H9 (cell line): ENCODE results near the gene DMD. TPM values are rescaled to one million over a fixed set of nuclear protein-coding genes. Genes with fewer than 3 reads are reported as not detected.

Experiments
- DNase-seq: peaks from one replicate; pipeline ENCODE4 v3.0.0-alpha.2; 2017
- H2AFZ ChIP-seq: one replicate; pipeline ENCODE4 v1.6.1; 2013; ENCODE audit warnings: mild to moderate bottlenecking, low read length, control low read depth, moderate library complexity
- H2AK5ac ChIP-seq: 2 replicates; pipeline ENCODE4 v1.6.1; 2013; ENCODE audit warnings: low read length, control low read depth, mixed read lengths; ENCODE audit not compliant: insufficient read length
- H2BK120ac ChIP-seq: one replicate; pipeline ENCODE4 v1.6.1; 2013; ENCODE audit warnings: low read depth, mild to moderate bottlenecking, low read length, control low read depth, inconsistent platforms; ENCODE audit not compliant: poor library complexity, severe bottlenecking
- H2BK12ac ChIP-seq: 2 replicates; pipeline ENCODE4 v1.6.1; 2013; ENCODE audit warnings: low read length, control low read depth, mixed read lengths, low read depth; ENCODE audit not compliant: insufficient read length
- H2BK15ac ChIP-seq: 2 replicates; pipeline ENCODE4 v1.6.1; 2013; ENCODE audit warnings: low read depth, low read length, control low read depth
- H2BK20ac ChIP-seq: one replicate; pipeline ENCODE4 v1.6.1; 2013; ENCODE audit warnings: low read depth, mild to moderate bottlenecking, low read length, control low read depth, inconsistent platforms; ENCODE audit not compliant: poor library complexity, severe bottlenecking
- H2BK5ac ChIP-seq: 2 replicates; pipeline ENCODE4 v1.6.1; 2013; ENCODE audit warnings: low read length, control low read depth, mixed read lengths; ENCODE audit not compliant: insufficient read length
- H3K14ac ChIP-seq: 2 replicates; pipeline ENCODE4 v1.6.1; 2013; ENCODE audit warnings: low read length, control low read depth; ENCODE audit not compliant: insufficient read depth
- H3K18ac ChIP-seq: 2 replicates; pipeline ENCODE4 v1.6.1; 2013; ENCODE audit warnings: low read depth, mild to moderate bottlenecking, mixed read lengths, low read length, control low read depth; ENCODE audit not compliant: insufficient read length
- H3K23ac ChIP-seq: 2 replicates; pipeline ENCODE4 v1.6.1; 2013; ENCODE audit warnings: low read length, control low read depth, mixed read lengths, low read depth; ENCODE audit not compliant: insufficient read length
- H3K23me2 ChIP-seq: 2 replicates; pipeline ENCODE4 v1.6.1; 2013; ENCODE audit warnings: low read depth, mild to moderate bottlenecking, mixed read lengths, low read length, control low read depth; ENCODE audit not compliant: insufficient read length, poor library complexity, severe bottlenecking
- H3K27ac ChIP-seq: 2 replicates; pipeline ENCODE4 v1.5.1; 2013; ENCODE audit warnings: low read length, control low read depth, mixed read lengths, low read depth; ENCODE audit not compliant: insufficient read length
- H3K27me3 ChIP-seq: 2 replicates; pipeline ENCODE4 v1.6.1; 2013; ENCODE audit warnings: low read length, control low read depth, inconsistent platforms; ENCODE audit not compliant: insufficient read depth
- H3K4ac ChIP-seq: 2 replicates; pipeline ENCODE4 v1.6.1; 2013; ENCODE audit warnings: low read depth, mild to moderate bottlenecking, control low read depth, inconsistent platforms, low read length, moderate library complexity
- H3K4me1 ChIP-seq: 2 replicates; pipeline ENCODE4 v1.6.1; 2013; ENCODE audit warnings: low read length, control low read depth, inconsistent platforms; ENCODE audit not compliant: insufficient read depth
- H3K4me2 ChIP-seq: 2 replicates; pipeline ENCODE4 v1.6.1; 2013; ENCODE audit warnings: low read length, control low read depth, mixed read lengths; ENCODE audit not compliant: insufficient read length, insufficient read depth
- H3K56ac ChIP-seq: 2 replicates; pipeline ENCODE4 v1.6.1; 2013; ENCODE audit warnings: low read depth, mild to moderate bottlenecking, mixed read lengths, low read length, control low read depth; ENCODE audit not compliant: insufficient read length
- H3K79me1 ChIP-seq: 2 replicates; pipeline ENCODE4 v1.6.1; 2013; ENCODE audit warnings: low read depth, mild to moderate bottlenecking, moderate library complexity, low read length, control low read depth, inconsistent platforms; ENCODE audit not compliant: insufficient read depth, poor library complexity, severe bottlenecking
- H3K79me2 ChIP-seq: 2 replicates; pipeline ENCODE4 v1.6.1; 2013; ENCODE audit warnings: low read length, control low read depth, inconsistent platforms; ENCODE audit not compliant: insufficient read depth
- H3K9ac ChIP-seq: 2 replicates; pipeline ENCODE4 v1.6.1; 2013; ENCODE audit warnings: low read length, control low read depth, mixed read lengths; ENCODE audit not compliant: insufficient read length; ENCODE audit errors: extremely low read depth
- H3K9me3 ChIP-seq: one replicate; pipeline ENCODE4 v1.6.1; 2013; ENCODE audit warnings: low read depth, low read length, inconsistent platforms; ENCODE audit not compliant: control insufficient read depth
- H3T11ph ChIP-seq: one replicate; pipeline ENCODE4 v1.6.1; 2013; ENCODE audit warnings: mild to moderate bottlenecking, low read length, control low read depth, inconsistent platforms
- H4K20me1 ChIP-seq: one replicate; pipeline ENCODE4 v1.6.1; 2013; ENCODE audit not compliant: control insufficient read depth, insufficient read length, insufficient read depth
- H4K5ac ChIP-seq: 2 replicates; pipeline ENCODE4 v1.6.1; 2013; ENCODE audit warnings: low read depth, mild to moderate bottlenecking, mixed read lengths, low read length, control low read depth; ENCODE audit not compliant: insufficient read length
- H4K8ac ChIP-seq: replicated peaks from 2 replicates; pipeline ENCODE4 v1.6.1; 2013; ENCODE audit warnings: low read length, control low read depth, mixed read lengths, low read depth; ENCODE audit not compliant: insufficient read length
- H4K91ac ChIP-seq: 2 replicates; pipeline ENCODE4 v1.6.1; 2013; ENCODE audit warnings: low read depth, mild to moderate bottlenecking, moderate library complexity, mixed read lengths, low read length, control low read depth; ENCODE audit not compliant: insufficient read length
- H3K27ac Mint-ChIP-seq, 3 experiments: 2 replicates in 2 of 3; 3 replicates in 1 of 3; pipeline ENCODE4 v1.8.0; 2020 to 2021; ENCODE audit warnings: mixed read lengths in 3 of 3, mild to moderate bottlenecking in 1 of 3, moderate library complexity in 1 of 3
- H3K27me3 Mint-ChIP-seq: 2 replicates; pipeline ENCODE4 v1.8.0; 2021; ENCODE audit warnings: low read depth, mild to moderate bottlenecking, moderate library complexity, mixed read lengths
- H3K36me3 Mint-ChIP-seq, 3 experiments: 2 replicates in 2 of 3; 3 replicates in 1 of 3; pipeline ENCODE4 v1.8.0; 2020 to 2021; ENCODE audit warnings: low read depth in 3 of 3, mixed read lengths in 3 of 3; ENCODE audit not compliant: insufficient read depth in 1 of 3
- H3K4me1 Mint-ChIP-seq, 2 experiments: 2 replicates each; pipeline ENCODE4 v1.8.0; 2020; ENCODE audit warnings: mixed read lengths in 2 of 2
- H3K4me3 Mint-ChIP-seq, 2 experiments: 2 replicates in 1 of 2; 3 replicates in 1 of 2; pipeline ENCODE4 v1.8.0; 2020 to 2021; ENCODE audit warnings: mild to moderate bottlenecking in 2 of 2, mixed read lengths in 2 of 2, moderate library complexity in 1 of 2
- H3K9me3 Mint-ChIP-seq, 2 experiments: 2 replicates in 1 of 2; 3 replicates in 1 of 2; pipeline ENCODE4 v1.8.0; 2020; ENCODE audit warnings: mild to moderate bottlenecking in 2 of 2, mixed read lengths in 2 of 2, moderate library complexity in 1 of 2
- CTCF ChIP-seq: fragments of 200-600 bp; sonication (generic); conservative IDR thresholded peaks from 3 replicates; pipeline ENCODE4 v1.8.0; 2021; ENCODE audit warnings: antibody characterized with exemption, mild to moderate bottlenecking
- WGBS: extraction: QIAGEN DNeasy Blood & Tissue Kit; methylation state at CpG from one replicate; pipeline ENCODE4 v1.1.7; 2013; ENCODE audit warnings: missing lambda C conversion rate, low lambda C conversion rate, mixed read lengths; ENCODE audit not compliant: insufficient read length; ENCODE audit errors: extremely low coverage; 5-methylcytosine and 5-hydroxymethylcytosine counted together
- total RNA-seq: library from RNA; stranded (reverse); gene quantifications from 2 replicates; pipeline ENCODE4 v1.2.1, GENCODE V29; 2021

The DMD gene
- total RNA-seq, 1 experiment from 2014 or later = 3.8 TPM

DNA sequence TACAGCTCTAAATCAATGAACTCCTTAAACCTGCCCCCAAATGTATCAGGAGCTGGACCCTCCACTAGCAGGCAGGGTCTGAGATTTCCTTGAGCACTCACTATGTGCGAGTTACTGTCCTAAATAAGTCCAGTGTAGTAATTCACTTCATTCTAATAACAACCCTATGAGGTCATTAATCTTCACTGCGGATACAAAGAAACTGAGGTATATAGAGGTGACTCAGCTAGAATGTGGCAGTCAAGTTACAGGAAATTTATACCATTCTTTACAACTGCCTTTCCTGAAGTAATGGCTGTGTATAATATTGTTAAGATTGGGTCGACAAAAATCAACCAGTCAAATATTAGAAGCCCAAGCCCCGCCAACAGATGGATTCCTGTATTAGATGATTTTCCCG lies 1665.6 kb downstream of the DMD start:
- Mint-ChIP-seq H3K36me3 (peaks cover 0 to 2% (median 0%) of the 10 kb centered on the region in 3 experiments; a peak in 3 of 7 replicates), H3K27ac (no peak overlapping the region), H3K27me3 (no peaks in the 10 kb centered on the region), H3K9me3 (peaks cover 51 to 61% of the 10 kb centered on the region in 2 experiments), H3K4me1 (peaks cover 3% of the 10 kb centered on the region in 2 experiments; a peak in 2 of 4 replicates), H3K4me3 (no peak overlapping the region)
- H3K4ac ChIP-seq = no peak overlapping the region
- H3K23me2 ChIP-seq = no peaks in the 10 kb centered on the region
- no peak for DNase-seq
- no peak overlapping the region for H3K56ac ChIP-seq
- H2BK120ac ChIP-seq = no peak overlapping the region
- H2AK5ac ChIP-seq = no peak overlapping the region
- H3K18ac ChIP-seq = no peak overlapping the region
- no peak overlapping the region for H3K4me2 ChIP-seq
- H2BK20ac ChIP-seq = no peak overlapping the region
- H2AFZ ChIP-seq = no peak overlapping the region
- no peak overlapping the region for H4K5ac ChIP-seq
- no peak for TF ChIP-seq CTCF
- no peaks in the 10 kb centered on the region for H3K79me2 ChIP-seq
- H3K9ac ChIP-seq = no peak overlapping the region
- no peak overlapping the region for H2BK5ac ChIP-seq
- H3K23ac ChIP-seq = no peak overlapping the region
- no peak overlapping the region for H3T11ph ChIP-seq
- H3K27me3 ChIP-seq = no peaks in the 10 kb centered on the region
- H3K9me3 ChIP-seq = no peaks in the 10 kb centered on the region
- no peaks in the 10 kb centered on the region for H4K20me1 ChIP-seq
- H3K79me1 ChIP-seq = no peaks in the 10 kb centered on the region
- H2BK12ac ChIP-seq = no peak overlapping the region
- no peak overlapping the region for H4K8ac ChIP-seq
- WGBS = no CpG with 5 or more reads among the region's 5 CpGs
- H4K91ac ChIP-seq = no peak overlapping the region
- no peak overlapping the region for H2BK15ac ChIP-seq
- no peak overlapping the region for H3K27ac ChIP-seq
- peaks cover 3% of the 10 kb centered on the region; the same call in 1 of the 2 replicates for H3K4me1 ChIP-seq
- H3K14ac ChIP-seq = no peak overlapping the region
